Esophagus muscularis mucosa (tissue), 4 donors: ENCODE results near the gene WDR91.

Source experiments
- EP300 ChIP-seq: sonication (generic); formaldehyde crosslinking; IDR thresholded peaks from one replicate; pipeline ENCODE4 v1.6.1; 2017; ENCODE audit warnings: antibody characterized with exemption
- POLR2A ChIP-seq: fragments of 450-650 bp; IDR thresholded peaks from one replicate; pipeline ENCODE4 v1.6.1; 2017; ENCODE audit warnings: antibody characterized with exemption, moderate library complexity, mild to moderate bottlenecking, low read depth
- TF ChIP-seq, protein P1 (sequence below), 3 experiments: fragments of 200-600 bp in 2 of 3; fragments of 450-650 bp in 1 of 3; sonication (generic) in 2 of 3; IDR thresholded peaks; one replicate each; pipeline ENCODE4 v1.5.1; 2017 to 2019; ENCODE audit warnings: antibody characterized with exemption in 3 of 3, mild to moderate bottlenecking in 2 of 3, moderate library complexity in 1 of 3

DNA sequence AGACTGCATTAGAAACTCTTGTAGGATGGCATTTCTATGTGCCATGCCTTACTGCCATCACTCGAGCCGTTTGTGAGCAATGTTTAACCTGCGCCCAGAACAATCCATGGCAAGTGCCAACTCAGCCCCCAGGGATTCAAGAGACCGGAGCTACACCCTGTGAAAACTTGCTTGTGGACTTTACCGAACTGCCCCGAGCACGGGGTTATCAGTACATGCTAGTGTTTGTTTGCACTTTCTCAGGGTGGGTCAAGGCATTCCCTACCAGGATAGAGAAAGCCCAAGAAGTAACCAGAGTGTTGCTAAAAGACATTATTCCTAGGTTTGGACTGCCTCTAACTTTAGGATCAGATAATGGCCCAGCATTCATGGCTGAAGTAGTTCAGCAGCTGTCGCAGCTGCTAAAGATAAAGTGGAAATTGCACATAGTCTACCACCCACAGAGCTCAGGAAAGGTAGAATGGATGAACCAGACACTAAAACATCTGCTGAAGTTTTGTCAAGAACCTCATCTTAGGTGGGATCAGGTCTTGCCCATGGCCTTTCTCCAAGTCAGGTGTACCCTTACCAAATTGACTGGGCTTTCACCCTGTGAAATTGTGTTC, 31.9 kb downstream of the WDR91 start:
- TF ChIP-seq, protein P1, sequence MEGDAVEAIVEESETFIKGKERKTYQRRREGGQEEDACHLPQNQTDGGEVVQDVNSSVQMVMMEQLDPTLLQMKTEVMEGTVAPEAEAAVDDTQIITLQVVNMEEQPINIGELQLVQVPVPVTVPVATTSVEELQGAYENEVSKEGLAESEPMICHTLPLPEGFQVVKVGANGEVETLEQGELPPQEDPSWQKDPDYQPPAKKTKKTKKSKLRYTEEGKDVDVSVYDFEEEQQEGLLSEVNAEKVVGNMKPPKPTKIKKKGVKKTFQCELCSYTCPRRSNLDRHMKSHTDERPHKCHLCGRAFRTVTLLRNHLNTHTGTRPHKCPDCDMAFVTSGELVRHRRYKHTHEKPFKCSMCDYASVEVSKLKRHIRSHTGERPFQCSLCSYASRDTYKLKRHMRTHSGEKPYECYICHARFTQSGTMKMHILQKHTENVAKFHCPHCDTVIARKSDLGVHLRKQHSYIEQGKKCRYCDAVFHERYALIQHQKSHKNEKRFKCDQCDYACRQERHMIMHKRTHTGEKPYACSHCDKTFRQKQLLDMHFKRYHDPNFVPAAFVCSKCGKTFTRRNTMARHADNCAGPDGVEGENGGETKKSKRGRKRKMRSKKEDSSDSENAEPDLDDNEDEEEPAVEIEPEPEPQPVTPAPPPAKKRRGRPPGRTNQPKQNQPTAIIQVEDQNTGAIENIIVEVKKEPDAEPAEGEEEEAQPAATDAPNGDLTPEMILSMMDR (IDR thresholded peaks at IDR 0.05) = no peak
- no peak for TF ChIP-seq POLR2A
- TF ChIP-seq EP300 = no peak
